ENCODE measurements around the gene IRF2. TPM values are rescaled to one million over a fixed set of nuclear protein-coding genes. Genes with fewer than 3 reads are reported as not detected.

Gene IRF2
- polyA plus RNA-seq, 2 of the 4 experiments (the other 2 are of a cell fraction), result 11.0 to 23.5 TPM

GRCh38 chr4:184452740-184453139, 21.6 kb downstream of the IRF2 start:
- TF ChIP-seq ELK1 (IDR thresholded peaks at IDR 0.05; ENCODE audit: low read depth, low read length) (no peak), BHLHE40 (IDR thresholded peaks at IDR 0.05; ENCODE audit: low read depth, low read length) (no peak), JUNB (IDR thresholded peaks at IDR 0.05) (no peak), CHD2 (IDR thresholded peaks at IDR 0.05; ENCODE audit: low read length, partially characterized antibody) (no peak), ZNF302 (CRISPR knock-in tag; IDR thresholded peaks at IDR 0.05) (no peak), FOSB (CRISPR knock-in tag; IDR thresholded peaks at IDR 0.05) (no peak), ATOH8 (CRISPR knock-in tag; IDR thresholded peaks at IDR 0.05; ENCODE audit: low read depth) (no peak), RAD21 (conservative IDR thresholded peaks at IDR 0.05 in 1 of 2, IDR thresholded peaks at IDR 0.05 in 1 of 2) (no peak), USF2 (IDR thresholded peaks at IDR 0.05) (no peak), PHF8 (IDR thresholded peaks at IDR 0.05; ENCODE audit: borderline replicate concordance, low read depth) (no peak), TP53 (CRISPR knock-in tag; IDR thresholded peaks at IDR 0.05) (no peak)
- H3K9me3 ChIP-seq, result no peaks in the 10 kb centered on the region
- H3K4me2 ChIP-seq, result no peak overlapping the region
- CTCF ChIA-PET, result no interaction called here
- no peaks in the 10 kb centered on the region for H3K4me1 ChIP-seq
- DNase-seq (ENCODE audit: low read depth in 1 of 2, low spot score in 1 of 2) (no peak), ATAC-seq (no peak), FAIRE-seq (no peak)
- H3K4me3 ChIP-seq, result no peak overlapping the region
- POLR2A ChIA-PET, result no interaction called here
- no peak overlapping the region for H3K27ac ChIP-seq

GRCh38 chr4:184451726-184452125, 22.6 kb downstream of the IRF2 start:
- CTCF ChIA-PET, result no interaction called here
- TF ChIP-seq PBX3 (IDR thresholded peaks at IDR 0.05), result no peak
- TF ChIP-seq ESRRA (IDR thresholded peaks at IDR 0.05; ENCODE audit: borderline replicate concordance, low read length), result no peak
- no peak for TF ChIP-seq CEBPB (IDR thresholded peaks at IDR 0.05)
- Histone ChIP-seq H3K4me3 (no peak overlapping the region), H3K4me2 (no peak overlapping the region), H3K4me1 (no peaks in the 10 kb centered on the region), H3K27ac (no peak overlapping the region), H3K9me3 (no peaks in the 10 kb centered on the region)
- ATAC-seq (no peak), DNase-seq (ENCODE audit: low read depth in 1 of 2, low spot score in 1 of 2) (no peak), FAIRE-seq (no peak)
- POLR2A ChIA-PET, result no interaction called here

GRCh38 chr4:184450743-184451535, 23.4 kb downstream of the IRF2 start:
- FAIRE-seq, result no peak
- no peaks in the 10 kb centered on the region for H3K4me1 ChIP-seq
- POLR2A ChIA-PET, result no interaction called here
- no peaks in the 10 kb centered on the region for H3K9me3 ChIP-seq
- no peak overlapping the region for H3K4me2 ChIP-seq
- no peak overlapping the region for H3K4me3 ChIP-seq
- WGBS (ENCODE audit: missing lambda C conversion rate), result 85% methylated on average over 8 of the region's 8 CpGs
- CTCF ChIA-PET, result no interaction called here
- ATAC-seq, result no peak
- no peak for DNase-seq (ENCODE audit: low read depth in 1 of 2, low spot score in 1 of 2)
- no peak overlapping the region for H3K27ac ChIP-seq
- TF ChIP-seq POLR2AphosphoS2 (conservative IDR thresholded peaks at IDR 0.05; ENCODE audit: low read length), result no peak
- TF ChIP-seq USF2 (IDR thresholded peaks at IDR 0.05), result no peak
- TF ChIP-seq CEBPB (IDR thresholded peaks at IDR 0.05), result no peak
- no peak for TF ChIP-seq KDM1A (IDR thresholded peaks at IDR 0.05; ENCODE audit: low read depth)
- TF ChIP-seq PHF8 (IDR thresholded peaks at IDR 0.05; ENCODE audit: borderline replicate concordance, low read depth), result no peak
- no peak for TF ChIP-seq NPAS2 (CRISPR knock-in tag; IDR thresholded peaks at IDR 0.05; ENCODE audit: borderline replicate concordance)
- no peak for TF ChIP-seq SREBF2 (IDR thresholded peaks at IDR 0.05)
- TF ChIP-seq MYC (IDR thresholded peaks at IDR 0.05; ENCODE audit: borderline replicate concordance, low read length), result no peak
- no peak for TF ChIP-seq HOXA7 (CRISPR knock-in tag; IDR thresholded peaks at IDR 0.05)
- TF ChIP-seq ZFP36 (IDR thresholded peaks at IDR 0.05; ENCODE audit: borderline replicate concordance, partially characterized antibody), result no peak
- TF ChIP-seq ZSCAN20 (CRISPR knock-in tag; IDR thresholded peaks at IDR 0.05), result no peak
- no peak for TF ChIP-seq CBX8 (IDR thresholded peaks at IDR 0.05)
- TF ChIP-seq GATA3 (IDR thresholded peaks at IDR 0.05; ENCODE audit: borderline replicate concordance), result no peak
- TF ChIP-seq CHD4 (IDR thresholded peaks at IDR 0.05; ENCODE audit: borderline replicate concordance), result no peak
- no peak for TF ChIP-seq RNF2 (IDR thresholded peaks at IDR 0.05; ENCODE audit: borderline replicate concordance, low read depth)
- no peak for TF ChIP-seq ESRRA (IDR thresholded peaks at IDR 0.05; ENCODE audit: borderline replicate concordance, low read length)
